Measurements from ENCODE around the gene NKAIN1.

NKAIN1 gene

GRCh38 chr1:31199949-31200348 lies 39.7 kb downstream of the NKAIN1 start:
- TF ChIP-seq, protein P1, sequence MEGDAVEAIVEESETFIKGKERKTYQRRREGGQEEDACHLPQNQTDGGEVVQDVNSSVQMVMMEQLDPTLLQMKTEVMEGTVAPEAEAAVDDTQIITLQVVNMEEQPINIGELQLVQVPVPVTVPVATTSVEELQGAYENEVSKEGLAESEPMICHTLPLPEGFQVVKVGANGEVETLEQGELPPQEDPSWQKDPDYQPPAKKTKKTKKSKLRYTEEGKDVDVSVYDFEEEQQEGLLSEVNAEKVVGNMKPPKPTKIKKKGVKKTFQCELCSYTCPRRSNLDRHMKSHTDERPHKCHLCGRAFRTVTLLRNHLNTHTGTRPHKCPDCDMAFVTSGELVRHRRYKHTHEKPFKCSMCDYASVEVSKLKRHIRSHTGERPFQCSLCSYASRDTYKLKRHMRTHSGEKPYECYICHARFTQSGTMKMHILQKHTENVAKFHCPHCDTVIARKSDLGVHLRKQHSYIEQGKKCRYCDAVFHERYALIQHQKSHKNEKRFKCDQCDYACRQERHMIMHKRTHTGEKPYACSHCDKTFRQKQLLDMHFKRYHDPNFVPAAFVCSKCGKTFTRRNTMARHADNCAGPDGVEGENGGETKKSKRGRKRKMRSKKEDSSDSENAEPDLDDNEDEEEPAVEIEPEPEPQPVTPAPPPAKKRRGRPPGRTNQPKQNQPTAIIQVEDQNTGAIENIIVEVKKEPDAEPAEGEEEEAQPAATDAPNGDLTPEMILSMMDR (IDR thresholded peaks at IDR 0.05), result no peak

DNA sequence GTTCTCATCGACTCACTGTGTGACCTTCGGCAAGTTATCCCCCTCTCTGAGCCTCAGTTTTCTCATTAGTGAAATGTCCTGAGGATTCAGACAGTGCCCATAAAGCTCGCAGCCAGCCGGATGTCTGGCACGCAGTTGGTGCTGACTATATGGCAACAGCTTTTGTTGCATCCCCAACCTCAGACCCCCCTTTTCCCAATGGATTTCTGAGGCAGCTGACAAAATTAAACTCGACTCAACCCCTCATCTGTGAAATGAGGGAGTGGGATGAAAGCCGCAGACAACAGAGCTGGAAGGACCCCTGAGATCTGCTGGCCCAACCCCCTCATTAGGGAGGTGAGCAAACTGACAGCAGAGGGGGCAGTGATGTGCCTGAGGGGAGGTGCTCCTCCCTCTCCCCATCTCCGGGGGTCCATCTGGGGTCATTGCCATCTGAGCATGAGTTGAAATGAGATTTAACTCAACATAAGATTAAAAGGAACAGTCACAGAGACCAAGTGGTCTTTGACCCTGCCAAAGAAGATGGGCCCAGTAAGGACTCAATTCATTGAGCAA lies 40.4 kb downstream of the NKAIN1 start:
- TF ChIP-seq, protein P1 (IDR thresholded peaks at IDR 0.05), result no peak

- TF ChIP-seq, protein P1 (IDR thresholded peaks at IDR 0.05), result no peak
Observed at GRCh38 chr1:31198600-31198999, 41.1 kb downstream of the NKAIN1 start.

DNA sequence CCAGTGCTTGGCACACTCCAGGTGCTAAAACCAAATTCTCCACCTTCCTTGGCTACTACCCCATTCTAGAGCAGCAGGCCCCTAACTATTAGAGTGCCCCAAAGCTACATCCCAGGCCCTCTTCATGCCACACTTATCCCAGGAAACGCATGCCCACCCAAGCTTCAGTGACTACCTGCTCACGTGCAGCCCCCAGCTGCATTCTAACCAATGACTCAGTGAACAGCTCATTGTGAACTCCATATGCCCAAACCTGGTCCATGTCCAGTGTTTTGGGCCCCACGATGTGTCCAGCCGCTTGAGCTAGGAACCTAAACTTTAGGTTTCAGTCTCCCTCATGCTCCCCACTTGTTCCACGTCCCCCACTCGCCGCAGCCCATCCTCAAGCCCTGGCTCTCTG lies 41.5 kb downstream of the NKAIN1 start:
- TF ChIP-seq, protein P1 (IDR thresholded peaks at IDR 0.05), result no peak

GRCh38 chr1:31196685-31197084 lies 43.0 kb downstream of the NKAIN1 start:
- TF ChIP-seq, protein P1 (IDR thresholded peaks at IDR 0.05), result no peak

DNA sequence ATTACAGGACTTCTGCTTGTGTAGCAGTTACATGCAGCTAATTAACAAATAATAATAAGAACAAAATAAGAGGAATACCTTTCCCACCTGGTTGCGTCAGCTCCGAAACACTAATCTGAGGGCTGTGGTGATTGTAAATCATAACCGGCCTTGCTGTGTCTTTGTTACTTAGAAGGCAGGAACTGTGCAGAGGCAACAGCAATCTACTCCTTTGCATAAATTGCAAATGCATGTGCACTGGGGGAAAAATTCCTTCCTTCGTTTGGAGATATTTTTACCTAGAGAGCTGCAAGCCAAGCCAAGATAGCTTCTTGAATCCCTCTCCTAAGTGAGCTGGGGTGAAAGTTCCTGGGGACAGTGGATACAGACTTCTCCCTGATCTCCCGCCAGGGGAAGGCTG lies 46.0 kb downstream of the NKAIN1 start:
- TF ChIP-seq, protein P1 (IDR thresholded peaks at IDR 0.05), result no peak

GRCh38 chr1:31191281-31191680 lies 48.4 kb downstream of the NKAIN1 start:
- TF ChIP-seq, protein P1 (IDR thresholded peaks at IDR 0.05), result no peak
